GM12801 (cell line): ENCODE results near the gene TOM1L2.

Experiments used
- CTCF ChIP-seq: IDR thresholded peaks from one replicate; pipeline ENCODE4 v1.5.1; 2011; ENCODE audit warnings: control low read depth; ENCODE audit not compliant: insufficient read length; ENCODE audit errors: extremely low read depth

TOM1L2 gene

DNA sequence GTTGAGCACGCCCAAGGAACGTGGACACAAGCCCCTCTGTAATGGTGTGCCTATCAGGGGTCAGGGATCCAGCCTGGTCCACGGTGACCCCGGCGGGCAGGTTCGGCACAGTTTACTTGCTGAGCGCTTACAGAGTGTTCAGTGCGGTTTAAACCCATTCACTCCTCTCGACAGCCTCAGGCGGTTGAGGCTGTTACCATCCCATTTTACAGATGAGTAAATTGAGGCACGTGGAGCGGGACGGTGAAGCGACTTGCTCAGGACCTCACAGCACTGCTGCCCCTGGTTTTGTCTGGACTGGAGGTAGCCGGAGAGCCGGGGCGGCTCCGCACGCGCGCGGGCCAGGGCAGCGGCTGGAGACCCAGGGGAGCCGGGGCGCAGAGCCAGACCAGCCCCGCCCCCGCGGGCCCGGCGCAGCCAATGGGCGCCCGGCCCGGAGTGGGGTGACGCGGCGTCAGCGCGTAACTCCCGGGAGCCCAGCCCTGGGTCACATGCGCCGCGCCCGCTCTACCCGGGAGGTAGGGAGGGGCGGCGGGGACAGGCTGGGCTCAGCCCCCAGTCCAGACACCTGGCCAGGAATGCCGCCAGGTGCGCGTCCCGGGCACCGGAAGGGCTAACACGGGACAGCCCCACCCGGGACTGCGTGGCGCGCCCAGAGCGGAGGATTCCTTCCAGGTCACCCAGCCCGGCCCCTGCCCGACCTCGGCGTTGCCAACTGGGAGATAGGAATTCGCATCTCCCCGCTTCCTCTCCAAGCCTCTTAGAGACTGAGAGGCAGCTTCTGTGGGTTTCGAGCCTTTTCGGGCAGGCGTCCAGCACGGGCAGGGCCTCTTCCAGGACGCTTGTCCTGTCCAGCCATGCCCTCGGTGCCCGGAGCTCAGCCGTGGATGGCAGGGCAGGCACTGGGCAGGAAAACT is 132.2 kb downstream of the TOM1L2 start:
- TF ChIP-seq CTCF, result no peak

DNA sequence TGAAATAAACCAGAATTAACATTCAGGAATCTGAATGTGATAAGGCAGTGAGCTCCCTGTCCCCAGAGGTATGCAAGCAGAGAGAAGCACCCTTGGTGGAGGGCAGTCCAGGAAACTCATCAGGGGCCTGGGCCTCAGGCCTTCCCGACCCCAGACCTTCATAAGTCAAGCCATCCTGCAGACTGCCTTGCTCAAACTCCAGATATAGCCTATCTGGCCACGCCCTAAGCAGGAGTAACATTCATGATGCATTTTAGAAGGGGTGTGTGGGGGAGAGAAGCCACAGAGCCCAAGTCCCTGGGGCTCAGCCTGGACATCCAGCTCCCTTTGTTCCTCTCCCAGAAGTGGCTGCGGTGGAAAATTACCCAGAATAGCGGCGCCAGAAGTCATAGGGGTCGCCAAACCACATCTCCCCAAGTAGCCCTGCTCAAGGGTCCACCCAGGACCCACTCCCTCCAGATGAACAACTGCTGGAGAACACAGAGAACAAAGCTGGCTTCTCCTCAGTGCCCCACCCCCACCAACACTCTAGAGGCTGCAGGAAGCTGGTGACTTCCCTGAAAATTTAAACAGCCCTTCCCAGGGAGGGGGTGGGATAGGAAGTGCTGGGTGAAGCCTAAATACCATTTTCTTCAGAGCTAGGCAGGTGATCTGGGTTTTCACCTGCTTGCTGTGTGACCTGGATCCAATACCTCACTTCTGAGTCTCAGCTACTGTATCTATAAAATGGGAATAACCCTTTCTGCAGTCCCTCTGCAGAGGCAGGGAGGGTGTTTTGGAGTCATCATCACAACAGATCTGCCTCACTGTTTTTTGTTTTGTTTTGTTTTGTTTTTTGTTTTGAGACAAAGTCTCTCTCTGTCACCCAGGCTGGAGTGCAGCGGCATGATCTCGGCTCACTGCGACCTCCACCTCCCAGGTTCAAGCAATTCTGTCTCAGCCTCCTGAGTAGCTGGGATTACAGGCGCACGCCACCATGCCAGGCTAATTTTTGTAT is 133.9 kb downstream of the TOM1L2 start:
- no peak for TF ChIP-seq CTCF

DNA sequence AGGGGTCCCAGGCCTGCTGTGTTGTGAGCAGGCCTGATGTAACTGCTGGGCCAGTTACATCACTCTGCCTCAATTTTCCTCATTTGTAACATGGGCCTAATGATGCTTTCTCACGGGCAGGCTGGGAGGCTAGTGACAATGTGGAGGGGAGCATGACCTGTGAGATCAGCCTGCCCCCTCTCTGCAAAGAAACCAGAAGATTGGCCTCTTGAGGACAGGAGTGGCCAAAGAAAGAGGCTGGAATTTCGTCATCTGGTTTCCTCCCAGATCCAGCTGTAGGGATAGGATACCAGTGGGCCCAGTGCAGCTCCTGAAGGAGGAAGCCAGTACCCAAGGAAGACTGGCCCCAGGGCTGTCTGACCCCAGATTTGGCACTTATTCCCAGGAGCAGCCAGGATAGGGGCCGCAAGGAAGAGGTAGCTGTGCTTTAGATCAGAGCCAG is 134.8 kb downstream of the TOM1L2 start:
- TF ChIP-seq CTCF, result no peak

DNA sequence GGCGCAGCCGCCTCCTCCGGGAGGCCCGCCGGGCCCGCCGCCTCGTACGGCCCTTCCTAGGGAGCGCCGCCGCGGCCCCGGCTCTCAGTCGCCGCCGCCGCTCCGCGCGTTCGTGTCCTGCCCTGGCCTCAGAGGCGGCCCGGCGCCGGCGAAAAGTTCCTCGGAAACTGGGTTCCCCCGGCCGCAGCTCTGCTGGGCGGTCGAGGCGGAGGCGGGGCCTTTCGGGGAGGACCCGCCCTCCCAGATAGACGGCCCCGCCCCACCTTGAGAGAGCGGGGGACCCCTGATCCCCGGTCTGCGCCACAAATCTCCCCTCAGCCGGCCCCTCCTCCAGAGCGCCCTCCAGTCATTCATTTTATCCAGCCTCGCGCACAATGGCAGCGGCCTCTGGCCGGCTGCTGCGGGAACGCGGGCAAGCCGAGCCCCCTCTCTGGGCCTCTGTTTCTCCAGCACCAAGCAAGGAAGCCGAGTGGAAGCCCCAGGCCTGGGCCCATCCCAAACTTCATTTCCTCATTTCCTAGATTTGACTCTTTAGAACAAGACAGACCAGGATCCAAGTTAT is 135.3 kb downstream of the TOM1L2 start, which contains the start of gene SREBF1:
Gene SREBF1, minus strand, starts transcription at position 169 of the 562 bp plus-strand sequence. CDS start 169 bp downstream, outside the sequence.
- TF ChIP-seq CTCF, result no peak

GRCh38 chr17:17836250-17836817 is 135.9 kb downstream of the TOM1L2 start:
- TF ChIP-seq CTCF, result no peak

- TF ChIP-seq CTCF, result no peak
Measured at GRCh38 chr17:17835415-17836249, 136.6 kb downstream of the TOM1L2 start.
